GM12892 (cell line): Measurements from ENCODE around the gene CCL27.

ENCODE experiments used
- POLR2A ChIP-seq: IDR thresholded peaks from 2 replicates; pipeline ENCODE4 v1.6.1; 2011; ENCODE audit warnings: low read depth, low read length, control low read depth
- POLR2AphosphoS5 ChIP-seq: IDR thresholded peaks from 2 replicates; pipeline ENCODE4 v1.6.1; 2011; ENCODE audit warnings: low read depth, low read length, control low read depth
- TAF1 ChIP-seq: IDR thresholded peaks from 2 replicates; pipeline ENCODE4 v1.6.1; 2011; ENCODE audit warnings: low read depth, mild to moderate bottlenecking, control low read depth, low read length, borderline replicate concordance

GRCh38 chr9:34629491-34629808 lies 33.0 kb downstream of the CCL27 start:
- no peak for TF ChIP-seq POLR2A
- no peak for TF ChIP-seq POLR2AphosphoS5
- no peak for TF ChIP-seq TAF1
